ENCODE data around the gene VPS13D.

VPS13D gene

DNA sequence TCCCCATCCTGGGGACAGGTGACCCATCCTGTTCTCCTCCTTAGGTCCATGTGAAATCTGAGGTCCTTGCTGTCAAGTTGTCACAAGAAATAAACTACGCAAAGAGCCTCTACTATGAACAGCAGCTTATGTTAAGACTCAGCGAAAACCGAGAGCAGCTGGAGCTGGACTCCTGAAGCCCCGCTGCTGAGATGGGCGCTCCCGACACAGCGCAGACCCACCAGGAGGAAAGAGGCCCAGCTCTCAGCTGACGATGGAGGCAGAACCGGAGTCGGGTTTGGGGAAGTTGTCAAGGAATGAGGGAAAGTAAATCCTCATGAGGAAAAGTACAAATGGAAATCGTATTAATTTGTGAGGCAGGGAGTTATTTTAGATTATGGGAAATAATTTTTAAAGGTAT is 279.0 kb downstream of the VPS13D start:
- Histone ChIP-seq H3K27me3 (ENCODE audit: control insufficient read depth in 1 of 2, insufficient read depth in 2 of 2, low read length in 2 of 2) (no peaks in the 10 kb centered on the region), H3K27ac (ENCODE audit: low read depth, low read length) (no peak overlapping the region), H3K9ac (ENCODE audit: low read depth in 1 of 2, low read length in 2 of 2) (no peak overlapping the region), H3K4me3 (ENCODE audit: low read depth in 1 of 2, low read length in 2 of 2) (no peak overlapping the region), H3K4me1 (ENCODE audit: control insufficient read depth in 1 of 2, insufficient read depth in 2 of 2, low read length in 2 of 2) (peaks cover 0 to 8% of the 10 kb centered on the region in 2 donors), H3K9me3 (ENCODE audit: control insufficient read depth in 1 of 2, low read length in 2 of 2) (no peaks in the 10 kb centered on the region), H3K36me3 (ENCODE audit: control insufficient read depth in 1 of 2, insufficient read depth in 2 of 2, low read length in 2 of 2) (peaks cover 3 to 31% of the 10 kb centered on the region in 2 donors)

DNA sequence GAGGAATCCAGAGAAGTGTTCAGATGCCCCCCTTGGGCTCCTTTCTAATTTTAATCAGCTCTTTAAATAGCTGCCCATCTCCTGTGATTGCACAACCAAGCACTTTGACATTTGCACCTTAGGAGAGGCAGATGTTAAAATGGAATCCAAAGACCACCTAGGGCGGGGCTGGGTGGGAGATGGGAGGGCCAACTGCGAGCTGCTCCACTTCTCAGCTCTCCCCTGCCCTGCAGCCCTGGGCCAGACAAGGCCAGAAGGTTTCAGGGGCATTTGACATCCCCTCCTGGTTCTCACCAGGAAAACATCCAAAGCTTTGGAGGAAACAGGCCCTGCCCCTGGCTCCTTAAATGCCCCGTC is 281.3 kb downstream of the VPS13D start:
- peaks cover 0 to 8% of the 10 kb centered on the region in 2 donors for H3K4me1 ChIP-seq (ENCODE audit: control insufficient read depth in 1 of 2, insufficient read depth in 2 of 2, low read length in 2 of 2)
- H3K36me3 ChIP-seq (ENCODE audit: control insufficient read depth in 1 of 2, insufficient read depth in 2 of 2, low read length in 2 of 2): peaks cover 3 to 27% of the 10 kb centered on the region in 2 donors
- no peak overlapping the region for H3K27ac ChIP-seq (ENCODE audit: low read depth, low read length)
- no peaks in the 10 kb centered on the region for H3K9me3 ChIP-seq (ENCODE audit: control insufficient read depth in 1 of 2, low read length in 2 of 2)
- H3K27me3 ChIP-seq (ENCODE audit: control insufficient read depth in 1 of 2, insufficient read depth in 2 of 2, low read length in 2 of 2): no peaks in the 10 kb centered on the region
- no peak overlapping the region for H3K9ac ChIP-seq (ENCODE audit: low read depth in 1 of 2, low read length in 2 of 2)
- no peak overlapping the region for H3K4me3 ChIP-seq (ENCODE audit: low read depth in 1 of 2, low read length in 2 of 2)

DNA sequence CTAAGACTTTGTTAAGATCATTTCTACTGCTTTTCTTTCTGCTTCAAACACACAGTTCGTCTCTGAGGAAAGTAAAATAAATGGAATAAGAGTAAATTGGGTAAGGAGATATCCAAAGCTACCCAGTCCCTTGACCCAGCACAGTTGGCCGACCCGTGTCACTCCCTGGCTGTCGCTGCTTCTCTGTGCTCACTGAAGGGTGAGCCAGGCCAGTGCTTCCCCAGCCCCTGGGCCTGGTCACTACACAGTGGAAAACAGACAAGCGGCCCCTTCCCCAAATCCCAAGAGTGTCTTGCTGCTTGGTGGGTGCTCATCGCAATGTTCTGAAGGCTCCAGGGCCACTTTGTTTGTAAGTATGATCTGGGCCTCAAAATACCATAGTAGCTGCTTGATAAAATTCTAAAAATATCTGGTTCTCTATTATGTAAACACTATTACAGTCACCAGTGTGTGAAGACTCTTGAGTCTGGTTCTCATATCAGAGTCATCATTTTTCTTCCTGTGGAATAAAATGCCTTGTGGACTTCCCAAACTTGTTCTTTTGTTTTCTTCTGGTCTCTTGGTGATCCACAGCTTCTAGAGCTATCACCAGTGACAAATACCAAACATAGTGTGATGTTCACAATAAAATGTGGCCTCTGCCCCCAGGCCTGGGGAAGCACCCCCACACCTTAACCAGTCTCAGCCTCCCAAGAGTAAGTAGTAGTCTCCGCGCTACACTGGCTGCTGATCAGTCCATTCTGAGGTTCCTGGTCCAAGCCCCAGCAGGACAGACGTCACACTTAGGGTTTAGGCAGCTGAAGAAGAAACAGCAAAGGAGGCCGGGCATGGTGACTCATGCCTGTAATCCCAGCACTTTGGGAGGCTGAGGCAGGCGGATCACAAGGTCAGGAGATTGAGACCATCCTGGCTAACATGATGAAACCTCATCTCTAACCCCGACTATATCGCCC is 282.0 kb downstream of the VPS13D start:
- Histone ChIP-seq H3K9me3 (ENCODE audit: control insufficient read depth in 1 of 2, low read length in 2 of 2) (no peaks in the 10 kb centered on the region), H3K27ac (ENCODE audit: low read depth, low read length) (no peak overlapping the region), H3K4me1 (ENCODE audit: control insufficient read depth in 1 of 2, insufficient read depth in 2 of 2, low read length in 2 of 2) (peaks cover 0 to 8% of the 10 kb centered on the region in 2 donors), H3K36me3 (ENCODE audit: control insufficient read depth in 1 of 2, insufficient read depth in 2 of 2, low read length in 2 of 2) (peaks cover 3 to 25% of the 10 kb centered on the region in 2 donors), H3K9ac (ENCODE audit: low read depth in 1 of 2, low read length in 2 of 2) (no peak overlapping the region), H3K27me3 (ENCODE audit: control insufficient read depth in 1 of 2, insufficient read depth in 2 of 2, low read length in 2 of 2) (no peaks in the 10 kb centered on the region), H3K4me3 (ENCODE audit: low read depth in 1 of 2, low read length in 2 of 2) (no peak overlapping the region)

DNA sequence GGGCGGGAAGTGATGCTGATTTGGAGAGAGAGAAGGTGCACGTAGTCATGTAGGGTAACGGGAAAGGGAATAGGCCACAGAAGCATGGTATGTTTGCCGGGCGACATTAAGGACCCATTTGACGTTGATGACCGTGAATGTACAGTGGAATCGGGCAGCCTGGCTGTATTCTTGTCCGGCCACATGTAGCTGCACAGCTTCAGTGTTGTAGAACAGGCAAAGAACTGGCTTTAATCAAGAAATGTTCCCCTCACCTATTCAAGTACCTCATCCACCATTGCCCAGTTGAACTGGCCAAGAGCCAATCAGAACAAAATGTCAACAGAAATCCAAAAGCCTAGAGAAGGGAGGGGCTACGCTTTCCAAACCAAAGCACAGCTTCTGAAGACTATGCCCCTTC is 283.4 kb downstream of the VPS13D start:
- Histone ChIP-seq H3K4me1 (ENCODE audit: control insufficient read depth in 1 of 2, insufficient read depth in 2 of 2, low read length in 2 of 2) (peaks cover 0 to 8% of the 10 kb centered on the region in 2 donors), H3K4me3 (ENCODE audit: low read depth in 1 of 2, low read length in 2 of 2) (no peak overlapping the region), H3K27ac (ENCODE audit: low read depth, low read length) (no peak overlapping the region), H3K27me3 (ENCODE audit: control insufficient read depth in 1 of 2, insufficient read depth in 2 of 2, low read length in 2 of 2) (no peaks in the 10 kb centered on the region), H3K36me3 (ENCODE audit: control insufficient read depth in 1 of 2, insufficient read depth in 2 of 2, low read length in 2 of 2) (peaks cover 0 to 15% of the 10 kb centered on the region in 2 donors), H3K9ac (ENCODE audit: low read depth in 1 of 2, low read length in 2 of 2) (no peak overlapping the region), H3K9me3 (ENCODE audit: control insufficient read depth in 1 of 2, low read length in 2 of 2) (no peaks in the 10 kb centered on the region)

DNA sequence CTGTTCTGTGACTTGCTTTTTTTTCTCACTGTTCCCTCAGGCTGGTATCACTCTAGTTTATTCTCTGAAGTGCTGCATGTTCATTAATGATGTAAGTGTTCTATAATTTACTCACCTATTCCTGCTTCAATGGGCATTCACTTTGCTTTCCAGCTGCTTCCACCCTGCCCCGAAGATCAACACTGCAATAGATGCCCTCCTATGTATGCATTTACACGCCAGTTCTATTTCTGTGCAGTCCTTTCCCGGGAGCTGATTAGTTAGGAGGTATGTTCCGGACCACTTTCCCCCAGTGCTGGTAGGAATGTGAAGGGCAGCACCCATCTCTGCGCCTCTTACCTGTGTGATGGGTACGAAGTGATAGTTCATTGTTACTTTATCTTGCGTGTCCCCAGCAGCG is 284.8 kb downstream of the VPS13D start:
- H3K36me3 ChIP-seq (ENCODE audit: control insufficient read depth in 1 of 2, insufficient read depth in 2 of 2, low read length in 2 of 2): peaks cover 0 to 8% of the 10 kb centered on the region in 2 donors
- H3K27ac ChIP-seq (ENCODE audit: low read depth, low read length): no peak overlapping the region
- no peaks in the 10 kb centered on the region for H3K9me3 ChIP-seq (ENCODE audit: control insufficient read depth in 1 of 2, low read length in 2 of 2)
- H3K9ac ChIP-seq (ENCODE audit: low read depth in 1 of 2, low read length in 2 of 2): no peak overlapping the region
- no peaks in the 10 kb centered on the region for H3K27me3 ChIP-seq (ENCODE audit: control insufficient read depth in 1 of 2, insufficient read depth in 2 of 2, low read length in 2 of 2)
- H3K4me1 ChIP-seq (ENCODE audit: control insufficient read depth in 1 of 2, insufficient read depth in 2 of 2, low read length in 2 of 2): peaks cover 8 to 9% of the 10 kb centered on the region in 2 donors
- H3K4me3 ChIP-seq (ENCODE audit: low read depth in 1 of 2, low read length in 2 of 2): no peak overlapping the region

GRCh38 chr1:12515234-12515633 is 285.4 kb downstream of the VPS13D start:
- no peaks in the 10 kb centered on the region for H3K27me3 ChIP-seq (ENCODE audit: control insufficient read depth in 1 of 2, insufficient read depth in 2 of 2, low read length in 2 of 2)

DNA sequence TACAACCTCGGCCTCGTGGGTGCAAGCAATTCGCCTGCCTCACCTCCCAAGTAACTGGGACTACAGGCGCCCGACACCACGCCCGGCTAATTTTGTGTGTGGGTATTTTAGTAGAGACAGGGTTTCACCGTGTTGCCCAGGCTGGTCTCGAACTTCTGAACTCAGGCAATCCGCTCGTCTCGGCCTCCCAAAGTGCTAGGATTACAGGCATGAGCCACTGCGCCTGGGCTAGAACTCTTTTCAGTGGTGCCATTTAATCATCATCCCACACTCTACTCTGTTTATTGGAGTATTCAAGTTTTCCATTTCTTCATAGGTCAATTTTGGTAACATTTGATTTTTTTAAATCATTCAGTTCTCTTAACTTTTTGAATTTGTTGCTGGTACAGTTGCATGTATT is 286.9 kb downstream of the VPS13D start:
- Histone ChIP-seq H3K4me3 (ENCODE audit: low read depth in 1 of 2, low read length in 2 of 2) (no peak overlapping the region), H3K27me3 (ENCODE audit: control insufficient read depth in 1 of 2, insufficient read depth in 2 of 2, low read length in 2 of 2) (no peaks in the 10 kb centered on the region), H3K27ac (ENCODE audit: low read depth, low read length) (no peak overlapping the region), H3K9ac (ENCODE audit: low read depth in 1 of 2, low read length in 2 of 2) (no peak overlapping the region), H3K36me3 (ENCODE audit: control insufficient read depth in 1 of 2, insufficient read depth in 2 of 2, low read length in 2 of 2) (peaks cover 0 to under 1% of the 10 kb centered on the region in 2 donors), H3K4me1 (ENCODE audit: control insufficient read depth in 1 of 2, insufficient read depth in 2 of 2, low read length in 2 of 2) (peaks cover under 1 to 9% of the 10 kb centered on the region in 2 donors), H3K9me3 (ENCODE audit: control insufficient read depth in 1 of 2, low read length in 2 of 2) (no peaks in the 10 kb centered on the region)

More at GRCh38 chr1:12515234-12515633, 285.4 kb downstream of the VPS13D start:
- no peak overlapping the region for H3K9ac ChIP-seq (ENCODE audit: low read depth in 1 of 2, low read length in 2 of 2)
- H3K9me3 ChIP-seq (ENCODE audit: control insufficient read depth in 1 of 2, low read length in 2 of 2): no peaks in the 10 kb centered on the region
- no peak overlapping the region for H3K27ac ChIP-seq (ENCODE audit: low read depth, low read length)
- H3K4me1 ChIP-seq (ENCODE audit: control insufficient read depth in 1 of 2, insufficient read depth in 2 of 2, low read length in 2 of 2): peaks cover 8 to 9% of the 10 kb centered on the region in 2 donors
- peaks cover 0 to 8% of the 10 kb centered on the region in 2 donors for H3K36me3 ChIP-seq (ENCODE audit: control insufficient read depth in 1 of 2, insufficient read depth in 2 of 2, low read length in 2 of 2)
- no peak overlapping the region for H3K4me3 ChIP-seq (ENCODE audit: low read depth in 1 of 2, low read length in 2 of 2)

DNA sequence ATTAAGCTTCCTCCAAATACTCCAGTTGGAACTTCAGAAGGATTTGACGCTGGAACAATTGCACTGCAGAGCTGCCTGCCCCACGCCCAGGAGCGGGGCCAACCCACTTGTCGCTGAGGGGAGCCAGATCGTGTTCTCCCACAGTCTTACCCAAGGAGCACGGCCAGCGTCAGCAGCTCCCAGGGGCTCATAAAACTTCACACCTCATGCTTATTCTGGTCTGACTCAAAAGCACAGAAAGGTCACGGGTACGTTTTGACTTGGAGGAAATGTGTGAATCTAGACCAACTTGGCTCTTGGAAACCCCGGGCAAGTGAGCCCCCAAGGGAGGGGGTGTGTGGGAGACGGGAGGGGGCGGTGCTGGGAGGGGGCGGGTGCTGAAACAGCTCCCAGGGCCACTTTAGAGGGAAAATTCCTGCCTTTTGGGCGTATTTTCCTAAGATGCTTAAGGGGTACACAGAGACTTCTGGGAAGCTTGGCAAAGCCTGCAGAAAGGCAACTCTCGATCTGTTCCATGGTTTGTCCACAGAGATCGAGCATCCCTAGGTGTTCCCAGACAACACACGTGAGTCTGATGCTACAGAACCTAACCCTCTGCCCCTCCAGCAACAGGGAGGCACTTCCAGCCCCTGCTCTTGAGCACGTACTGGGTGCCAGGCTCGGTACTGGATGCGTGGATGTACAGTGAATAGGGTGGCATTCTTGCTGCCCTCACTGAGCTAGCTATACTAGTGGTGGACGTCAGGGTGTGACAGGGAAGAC is 289.3 kb downstream of the VPS13D start:
- Histone ChIP-seq H3K4me3 (ENCODE audit: low read depth in 1 of 2, low read length in 2 of 2) (peak overlapping the region in 1 of 2 donors; percentile 3), H3K27ac (ENCODE audit: low read depth, low read length) (no peak overlapping the region), H3K9me3 (ENCODE audit: control insufficient read depth in 1 of 2, low read length in 2 of 2) (no peaks in the 10 kb centered on the region), H3K9ac (ENCODE audit: low read depth in 1 of 2, low read length in 2 of 2) (no peak overlapping the region), H3K36me3 (ENCODE audit: control insufficient read depth in 1 of 2, insufficient read depth in 2 of 2, low read length in 2 of 2) (no peaks in the 10 kb centered on the region), H3K27me3 (ENCODE audit: control insufficient read depth in 1 of 2, insufficient read depth in 2 of 2, low read length in 2 of 2) (no peaks in the 10 kb centered on the region), H3K4me1 (ENCODE audit: control insufficient read depth in 1 of 2, insufficient read depth in 2 of 2, low read length in 2 of 2) (peaks cover 0 to 9% of the 10 kb centered on the region in 2 donors)

DNA sequence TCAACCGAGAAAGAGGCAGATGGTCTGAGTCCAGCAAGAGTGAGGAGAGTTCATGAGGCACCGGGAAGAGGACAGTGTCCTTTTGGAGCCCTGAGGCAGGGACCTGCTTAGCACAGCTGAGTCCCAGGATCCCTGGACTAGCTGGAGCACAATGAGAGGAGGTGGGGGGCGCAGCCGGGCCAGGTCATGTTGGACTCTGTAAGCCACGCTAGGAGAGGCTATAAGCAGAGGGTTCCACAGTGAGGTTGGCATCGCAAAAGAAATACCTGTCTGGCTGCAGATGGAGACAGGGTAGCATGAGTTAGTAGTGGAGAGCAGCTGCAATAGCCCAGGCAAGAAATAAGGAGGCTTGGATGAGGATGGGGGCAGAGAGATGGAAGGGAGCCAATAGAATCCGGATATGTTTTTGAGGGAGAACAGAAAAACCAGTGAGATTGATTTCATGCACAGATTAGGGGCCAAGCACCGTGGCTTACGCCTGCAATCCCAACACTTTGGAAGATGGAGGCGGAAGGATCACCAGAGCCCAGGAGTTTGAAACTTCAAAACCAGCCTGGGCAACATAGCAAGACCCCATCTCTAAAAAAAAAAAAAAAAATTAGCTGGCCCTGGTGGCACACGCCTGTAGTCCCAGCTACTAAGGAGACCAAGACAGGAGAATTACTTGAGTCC is 290.0 kb downstream of the VPS13D start:
- H3K27me3 ChIP-seq (ENCODE audit: control insufficient read depth in 1 of 2, insufficient read depth in 2 of 2, low read length in 2 of 2): no peaks in the 10 kb centered on the region
- no peak overlapping the region for H3K27ac ChIP-seq (ENCODE audit: low read depth, low read length)
- H3K9ac ChIP-seq (ENCODE audit: low read depth in 1 of 2, low read length in 2 of 2): no peak overlapping the region
- no peak overlapping the region for H3K4me3 ChIP-seq (ENCODE audit: low read depth in 1 of 2, low read length in 2 of 2)
- H3K4me1 ChIP-seq (ENCODE audit: control insufficient read depth in 1 of 2, insufficient read depth in 2 of 2, low read length in 2 of 2): peaks cover 0 to 9% of the 10 kb centered on the region in 2 donors
- H3K36me3 ChIP-seq (ENCODE audit: control insufficient read depth in 1 of 2, insufficient read depth in 2 of 2, low read length in 2 of 2): no peaks in the 10 kb centered on the region
- H3K9me3 ChIP-seq (ENCODE audit: control insufficient read depth in 1 of 2, low read length in 2 of 2): no peaks in the 10 kb centered on the region
